GM21381 (cell line): Measurements from ENCODE around the gene HNF1B.

Experiments used
- ATAC-seq: cut with Tn5 transposase; IDR thresholded peaks from one replicate; pipeline ENCODE4 v1.9.1; 2021; ENCODE audit warnings: mild to moderate bottlenecking, moderate library complexity; ENCODE audit not compliant: unreplicated experiment

HNF1B gene

DNA sequence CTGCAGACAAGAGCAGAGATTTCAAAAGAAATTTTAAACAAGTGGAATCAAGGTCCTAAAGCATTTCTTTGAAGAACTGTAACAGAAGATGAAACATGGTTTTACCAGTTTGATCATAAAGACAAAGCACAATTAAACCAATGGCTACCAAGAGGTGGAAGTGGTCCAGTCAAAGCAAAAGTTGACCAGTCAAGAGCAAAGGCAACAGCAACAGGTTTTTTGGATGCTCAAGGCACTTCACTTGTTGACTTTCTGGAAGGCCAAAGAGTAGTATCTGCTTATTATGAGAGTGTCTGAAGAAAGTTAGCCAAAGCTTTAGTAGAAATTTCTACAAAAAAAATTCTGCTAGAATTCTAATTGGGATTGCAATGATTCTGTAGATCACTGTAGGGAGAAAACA, 106.9 kb downstream of the HNF1B start:
- no peak for ATAC-seq
